Psoas muscle (tissue), 8 donors: ENCODE results near the gene CDKN2C. TPM values are rescaled to one million over a fixed set of nuclear protein-coding genes. Genes with fewer than 3 reads are reported as not detected.

ENCODE experiments used
- ATAC-seq, 4 donors: fragments of 200-7000 bp; cut with Tn5 transposase; one replicate each; pipeline ENCODE4 v1.9.1; 2020; ENCODE audit warnings: moderate library complexity in 3 of 4, mild to moderate bottlenecking in 2 of 4
- DNase-seq, 2 donors: peaks; one replicate each; pipeline ENCODE4 v3.0.0-alpha.2; 2020
- H3K27ac ChIP-seq: fragments of 200-600 bp; one replicate; pipeline ENCODE4 v1.8.0; 2022
- H3K27me3 ChIP-seq, 3 donors: fragments of 200-600 bp in 1 of 3; one replicate each; pipeline versions ENCODE4 v1.6.1 to v1.8.0; 2013 to 2022; ENCODE audit warnings: low read length in 2 of 3, mild to moderate bottlenecking in 2 of 3, moderate library complexity in 1 of 3; ENCODE audit not compliant: insufficient read depth in 3 of 3
- H3K36me3 ChIP-seq, 2 donors: fragments of 200-600 bp in 1 of 2; one replicate each; pipeline versions ENCODE4 v1.6.1 to v1.8.0; 2013 to 2022; ENCODE audit warnings: low read depth in 1 of 2, mild to moderate bottlenecking in 1 of 2, moderate library complexity in 1 of 2; ENCODE audit not compliant: insufficient read depth in 1 of 2
- H3K4me1 ChIP-seq: fragments of 200-600 bp; one replicate; pipeline ENCODE4 v1.8.0; 2022
- H3K4me3 ChIP-seq: fragments of 200-600 bp; one replicate; pipeline ENCODE4 v1.8.0; 2022; ENCODE audit warnings: mild to moderate bottlenecking
- H3K9me3 ChIP-seq: fragments of 200-600 bp; one replicate; pipeline ENCODE4 v1.8.0; 2022
- CTCF ChIP-seq: fragments of 200-600 bp; IDR thresholded peaks from one replicate; pipeline ENCODE4 v1.8.0; 2022; ENCODE audit warnings: antibody characterized with exemption
- WGBS, 3 donors: extraction: QIAGEN DNeasy Blood & Tissue Kit; methylation state at CpG; one replicate each; pipeline versions ENCODE4 v1.1.6 to v1.1.7; 2013; 5-methylcytosine and 5-hydroxymethylcytosine counted together
- intact Hi-C, 2 donors: fragments of 100-400 bp; cut with DNase I; formaldehyde crosslinking; loops; one replicate each; pipeline versions ENCODE4 v1.11.0 to v1.14.2; 2022
- long read RNA-seq, 2 donors: library from polyadenylated mRNA; unstranded; transcript quantifications; one replicate each; pipeline ENCODE4 v2.0.0, GENCODE V29; 2021
- polyA plus RNA-seq, 3 donors: library from polyadenylated mRNA; stranded (reverse); fragments of 200-250 nt; gene quantifications; one replicate each; pipeline ENCODE4 v1.2.3, GENCODE V29; 2013
- total RNA-seq, 4 donors: library from RNA; stranded (reverse); fragmentation: NEBNext Ultra II Directional in 2 of 4; extraction: Animal tissue kit (Norgen Biotek cat#: 25700) in 2 of 4; gene quantifications; one replicate each; pipeline versions ENCODE4 v1.2.1 to v1.2.4, GENCODE V29; 2021 to 2023
- donor health status: healthy with polysubstance abuse.
- donor health status: DM: no; HTN: no; CAD: no; lungs with moderate emphysema.
- donor health status: Bipolar disorder and iron deficiency.
- donor health status: healthy.
- donor health status: DM: yes; HTN: yes; CAD: no.
- donor health status: DM: no; HTN: no; CAD: no.
- donor health status: DM: no; HTN: no; CAD: no.
- donor health status: DM: yes; HTN: yes; CAD: no.

Gene CDKN2C
- total RNA-seq, result 1 to 10 TPM; 3.5 to 7.4 (median 6.5) TPM
- 10 to 100 TPM in 1 of 3 donors, 1 to 10 TPM in 2; 4.6 to 12.7 (median 7.8) TPM for polyA plus RNA-seq
- long read RNA-seq, donor 1, partial matches to known transcripts, result 0 of 3 reads
- long read RNA-seq, donor 1, other reads (novel, unspliced or antisense), result 0 of 3 reads
- long read RNA-seq, donor 2, partial matches to known transcripts, result 0 of 5 reads
- long read RNA-seq, donor 2, other reads (novel, unspliced or antisense), result 0 of 5 reads

DNA sequence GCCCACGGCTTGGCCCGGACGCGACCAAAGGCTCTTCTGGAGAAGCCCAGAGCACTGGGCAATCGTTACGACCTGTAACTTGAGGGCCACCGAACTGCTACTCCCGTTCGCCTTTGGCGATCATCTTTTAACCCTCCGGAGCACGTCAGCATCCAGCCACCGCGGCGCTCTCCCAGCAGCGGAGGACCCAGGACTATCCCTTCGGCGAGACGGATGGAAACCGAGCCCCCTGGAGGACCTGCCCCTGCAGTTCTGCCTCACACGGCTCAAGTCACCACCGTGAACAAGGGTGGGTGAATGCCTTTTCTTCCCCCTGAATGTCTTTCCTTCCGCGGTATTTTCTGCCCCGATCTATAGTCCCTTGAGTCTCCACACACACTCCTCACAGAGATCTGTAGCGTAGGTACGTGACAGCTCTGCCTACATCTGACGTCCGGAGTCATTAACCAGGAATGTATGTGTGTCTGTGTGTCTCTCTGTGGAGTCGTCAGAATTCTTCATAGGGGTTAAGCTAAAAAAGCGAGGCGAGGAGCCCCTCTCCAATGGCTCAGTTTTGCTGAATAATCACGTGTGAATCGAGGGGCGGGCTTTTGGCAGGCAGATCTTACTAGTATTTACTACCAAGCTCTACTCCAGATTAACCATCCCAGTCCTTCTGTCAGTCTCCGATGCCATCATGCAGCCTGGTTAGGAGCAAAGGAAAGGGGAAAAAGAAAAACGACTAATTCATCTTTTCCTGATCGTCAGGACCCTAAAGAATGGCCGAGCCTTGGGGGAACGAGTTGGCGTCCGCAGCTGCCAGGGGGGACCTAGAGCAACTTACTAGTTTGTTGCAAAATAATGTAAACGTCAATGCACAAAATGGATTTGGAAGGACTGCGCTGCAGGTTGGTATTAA lies at the start of gene CDKN2C:
Gene CDKN2C, plus strand, starts transcription at position 635 of the 898 bp plus-strand sequence. Its CDS starts 124 bp downstream, at position 759.
- intact Hi-C loops, result loop anchor here in 1 of 2 donors (10.0 kb wide), 1 partner anchor 195 kb away; no protein-coding TSS in a partner anchor
- H3K4me3 ChIP-seq, result peak within 1 kb of the TSS; percentile 89
- DNase-seq (peak; percentile 74 to 78), ATAC-seq (peak; percentile 34 to 54 (median 49))
- TF ChIP-seq CTCF, result no peak
- WGBS, 3 donors, result 0 to 1% (median 0%) methylated on average over 44 of the region's 44 CpGs
- peaks cover 22% of the 10 kb centered on the region for H3K4me1 ChIP-seq
- H3K27ac ChIP-seq, result peak within 1 kb of the TSS; percentile 99
- no peaks in the 10 kb centered on the region for H3K9me3 ChIP-seq
- no peaks in the 10 kb centered on the region for H3K36me3 ChIP-seq
- no peaks in the 10 kb centered on the region for H3K27me3 ChIP-seq

DNA sequence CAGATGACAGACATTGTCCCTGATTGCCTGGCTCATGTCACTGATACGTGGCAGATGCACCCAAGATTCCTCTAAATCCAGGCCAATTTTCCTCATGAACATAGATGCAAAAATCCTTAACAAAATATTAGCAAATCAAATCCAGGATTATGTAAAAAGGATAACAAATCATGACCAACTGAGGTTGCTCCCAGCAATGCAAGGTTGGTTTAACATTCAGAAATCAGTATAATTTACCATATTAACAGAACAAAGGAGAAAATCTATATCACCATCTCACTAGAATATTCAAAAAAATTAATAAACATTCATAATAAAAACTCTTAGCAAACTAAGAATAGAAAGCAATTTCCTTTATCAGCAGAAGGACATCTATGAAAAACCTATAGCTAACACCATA lies 49.6 kb upstream of the CDKN2C start:
- Histone ChIP-seq H3K36me3 (no peaks in the 10 kb centered on the region), H3K9me3 (peaks cover 6% of the 10 kb centered on the region), H3K4me1 (peaks cover 16% of the 10 kb centered on the region), H3K4me3 (no peak overlapping the region), H3K27me3 (no peaks in the 10 kb centered on the region), H3K27ac (no peak overlapping the region)
- no peak for TF ChIP-seq CTCF
- 91 to 96% (median 92%) methylated on average over 1 of the region's 1 CpG for WGBS, 3 donors
- DNase-seq (no peak), ATAC-seq (no peak)
- intact Hi-C loops, result no loop called here

GRCh38 chr1:50921029-50921428 lies 49.0 kb upstream of the CDKN2C start:
- Histone ChIP-seq H3K36me3 (no peaks in the 10 kb centered on the region), H3K27me3 (no peaks in the 10 kb centered on the region), H3K4me3 (no peak overlapping the region), H3K4me1 (peaks cover 9% of the 10 kb centered on the region), H3K9me3 (peaks cover 6% of the 10 kb centered on the region), H3K27ac (no peak overlapping the region)
- WGBS, 3 donors, result 96 to 100% (median 99%) methylated on average over 4 of the region's 4 CpGs
- intact Hi-C loops, result no loop called here
- DNase-seq (no peak), ATAC-seq (no peak)
- no peak for TF ChIP-seq CTCF

DNA sequence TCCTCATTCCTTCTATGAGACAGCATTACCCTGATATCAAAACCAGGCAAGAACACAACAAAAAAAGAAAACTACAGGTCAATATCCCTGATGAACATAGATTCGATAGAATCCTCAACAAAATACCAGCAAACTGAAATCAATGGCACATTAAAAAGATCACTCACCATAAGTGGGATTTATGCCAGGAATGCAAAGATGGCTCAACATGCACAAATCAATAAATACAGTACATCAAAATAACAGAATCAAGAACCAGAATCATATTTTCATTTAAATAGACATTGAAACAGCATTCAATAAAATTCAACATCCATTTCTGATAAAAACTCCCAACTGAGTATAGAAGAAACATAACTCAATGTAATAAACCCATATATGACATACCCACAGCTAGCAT lies 46.5 kb upstream of the CDKN2C start:
- no peak overlapping the region for H3K27ac ChIP-seq
- no peaks in the 10 kb centered on the region for H3K36me3 ChIP-seq
- WGBS, 3 donors, result 94 to 100% (median 97%) methylated on average over 1 of the region's 1 CpG
- no peaks in the 10 kb centered on the region for H3K27me3 ChIP-seq
- no peak for TF ChIP-seq CTCF
- DNase-seq, result no peak
- no peak for ATAC-seq
- no peaks in the 10 kb centered on the region for H3K4me1 ChIP-seq
- H3K4me3 ChIP-seq, result no peak overlapping the region
- intact Hi-C loops, result no loop called here
- peaks cover 6% of the 10 kb centered on the region for H3K9me3 ChIP-seq
